Psoas muscle (tissue), 8 donors: ENCODE results near the gene TGFB2. TPM values are rescaled to one million over a fixed set of nuclear protein-coding genes. Genes with fewer than 3 reads are reported as not detected.

Source experiments
- ATAC-seq, 4 donors: fragments of 200-7000 bp; cut with Tn5 transposase; one replicate each; pipeline ENCODE4 v1.9.1; 2020; ENCODE audit warnings: moderate library complexity in 3 of 4, mild to moderate bottlenecking in 2 of 4
- DNase-seq, 2 donors: peaks; one replicate each; pipeline ENCODE4 v3.0.0-alpha.2; 2020
- H3K27ac ChIP-seq: fragments of 200-600 bp; one replicate; pipeline ENCODE4 v1.8.0; 2022
- H3K27me3 ChIP-seq, 3 donors: fragments of 200-600 bp in 1 of 3; one replicate each; pipeline versions ENCODE4 v1.6.1 to v1.8.0; 2013 to 2022; ENCODE audit warnings: low read length in 2 of 3, mild to moderate bottlenecking in 2 of 3, moderate library complexity in 1 of 3; ENCODE audit not compliant: insufficient read depth in 3 of 3
- H3K36me3 ChIP-seq, 2 donors: fragments of 200-600 bp in 1 of 2; one replicate each; pipeline versions ENCODE4 v1.6.1 to v1.8.0; 2013 to 2022; ENCODE audit warnings: low read depth in 1 of 2, mild to moderate bottlenecking in 1 of 2, moderate library complexity in 1 of 2; ENCODE audit not compliant: insufficient read depth in 1 of 2
- H3K4me1 ChIP-seq: fragments of 200-600 bp; one replicate; pipeline ENCODE4 v1.8.0; 2022
- H3K4me3 ChIP-seq: fragments of 200-600 bp; one replicate; pipeline ENCODE4 v1.8.0; 2022; ENCODE audit warnings: mild to moderate bottlenecking
- H3K9me3 ChIP-seq: fragments of 200-600 bp; one replicate; pipeline ENCODE4 v1.8.0; 2022
- CTCF ChIP-seq: fragments of 200-600 bp; IDR thresholded peaks from one replicate; pipeline ENCODE4 v1.8.0; 2022; ENCODE audit warnings: antibody characterized with exemption
- WGBS, 3 donors: extraction: QIAGEN DNeasy Blood & Tissue Kit; methylation state at CpG; one replicate each; pipeline versions ENCODE4 v1.1.6 to v1.1.7; 2013; 5-methylcytosine and 5-hydroxymethylcytosine counted together
- intact Hi-C, 2 donors: fragments of 100-400 bp; cut with DNase I; formaldehyde crosslinking; loops; one replicate each; pipeline versions ENCODE4 v1.11.0 to v1.14.2; 2022
- polyA plus RNA-seq, 3 donors: library from polyadenylated mRNA; stranded (reverse); fragments of 200-250 nt; gene quantifications; one replicate each; pipeline ENCODE4 v1.2.3, GENCODE V29; 2013
- total RNA-seq, 4 donors: library from RNA; stranded (reverse); fragmentation: NEBNext Ultra II Directional in 2 of 4; extraction: Animal tissue kit (Norgen Biotek cat#: 25700) in 2 of 4; gene quantifications; one replicate each; pipeline versions ENCODE4 v1.2.1 to v1.2.4, GENCODE V29; 2021 to 2023
- donor health status: healthy with polysubstance abuse.
- donor health status: DM: no; HTN: no; CAD: no; lungs with moderate emphysema.
- donor health status: Bipolar disorder and iron deficiency.
- donor health status: healthy.
- donor health status: DM: yes; HTN: yes; CAD: no.
- donor health status: DM: no; HTN: no; CAD: no.
- donor health status: DM: no; HTN: no; CAD: no.
- donor health status: DM: yes; HTN: yes; CAD: no.

The TGFB2 gene
- total and polyA plus RNA-seq, 7 donors = 0.43 to 35.4 (median 5.1) TPM

GRCh38 chr1:218462116-218462515 is 117.0 kb downstream of the TGFB2 start:
- no peak for ATAC-seq
- H3K4me1 ChIP-seq = peaks cover 60% of the 10 kb centered on the region

GRCh38 chr1:218462587-218462986 is 117.5 kb downstream of the TGFB2 start:
- Histone ChIP-seq H3K27ac (peak overlapping the region; percentile 90), H3K4me3 (peak overlapping the region; percentile 46), H3K4me1 (peaks cover 65% of the 10 kb centered on the region), H3K9me3 (no peaks in the 10 kb centered on the region), H3K36me3 (no peaks in the 10 kb centered on the region), H3K27me3 (no peaks in the 10 kb centered on the region)
- WGBS, 3 donors = 23 to 27% (median 23%) methylated on average over 2 of the region's 2 CpGs
- DNase-seq (no peak), ATAC-seq (peak in 3 of 4 donors; percentile 32 to 57 (median 32))
- intact Hi-C loops = loop anchor here (5.0 to 10.0 kb wide), 2 partner anchors 88 to 710 kb away; partner anchors contain the start of gene LYPLAL1 (in 1 of the 2)
- TF ChIP-seq CTCF = no peak

More at GRCh38 chr1:218462116-218462515, 117.0 kb downstream of the TGFB2 start:
- Histone ChIP-seq H3K36me3 (no peaks in the 10 kb centered on the region), H3K27me3 (no peaks in the 10 kb centered on the region), H3K9me3 (no peaks in the 10 kb centered on the region), H3K27ac (peak overlapping the region; percentile 90), H3K4me3 (no peak overlapping the region)
- no peak for TF ChIP-seq CTCF
- DNase-seq = no peak
- WGBS, 3 donors = 53 to 63% (median 55%) methylated on average over 4 of the region's 4 CpGs
- intact Hi-C loops = loop anchor here (5.0 to 10.0 kb wide), 2 partner anchors 87 to 710 kb away; partner anchors contain the start of gene LYPLAL1 (in 1 of the 2)

GRCh38 chr1:218463194-218464156 is 118.3 kb downstream of the TGFB2 start:
- ATAC-seq = peak; percentile 54 to 73 (median 63)
- peak; percentile 69 to 82 for DNase-seq
- H3K4me3 ChIP-seq = peak overlapping the region; percentile 46
- H3K4me1 ChIP-seq = peaks cover 68% of the 10 kb centered on the region
- TF ChIP-seq CTCF = no peak
- no peaks in the 10 kb centered on the region for H3K27me3 ChIP-seq
- no peaks in the 10 kb centered on the region for H3K36me3 ChIP-seq
- 37 to 47% (median 39%) methylated on average over 14 of the region's 14 CpGs for WGBS, 3 donors
- H3K9me3 ChIP-seq = no peaks in the 10 kb centered on the region
- peak overlapping the region; percentile 90 for H3K27ac ChIP-seq
- intact Hi-C loops = loop anchor here (5.0 to 10.0 kb wide), 2 partner anchors 89 to 709 kb away; partner anchors contain the start of gene LYPLAL1 (in 1 of the 2)

GRCh38 chr1:218464871-218465270 is 119.7 kb downstream of the TGFB2 start:
- H3K27ac ChIP-seq = peak overlapping the region; percentile 90
- H3K4me1 ChIP-seq = peaks cover 62% of the 10 kb centered on the region
- H3K36me3 ChIP-seq = no peaks in the 10 kb centered on the region
- ATAC-seq = no peak
- no peak for DNase-seq
- TF ChIP-seq CTCF = no peak
- H3K27me3 ChIP-seq = no peaks in the 10 kb centered on the region
- intact Hi-C loops = loop anchor here (5.0 to 10.0 kb wide), 2 partner anchors 90 to 707 kb away; partner anchors contain the start of gene LYPLAL1 (in 1 of the 2)
- H3K9me3 ChIP-seq = no peaks in the 10 kb centered on the region
- no peak overlapping the region for H3K4me3 ChIP-seq
- 92 to 96% (median 96%) methylated on average over 2 of the region's 2 CpGs for WGBS, 3 donors
